ENCODE results near the gene CACNA1G. TPM values are rescaled to one million over a fixed set of nuclear protein-coding genes. Genes with fewer than 3 reads are reported as not detected.

CACNA1G gene
- total RNA-seq, 2 donors from 2014 or later = 0.84 to 1.1 TPM

DNA sequence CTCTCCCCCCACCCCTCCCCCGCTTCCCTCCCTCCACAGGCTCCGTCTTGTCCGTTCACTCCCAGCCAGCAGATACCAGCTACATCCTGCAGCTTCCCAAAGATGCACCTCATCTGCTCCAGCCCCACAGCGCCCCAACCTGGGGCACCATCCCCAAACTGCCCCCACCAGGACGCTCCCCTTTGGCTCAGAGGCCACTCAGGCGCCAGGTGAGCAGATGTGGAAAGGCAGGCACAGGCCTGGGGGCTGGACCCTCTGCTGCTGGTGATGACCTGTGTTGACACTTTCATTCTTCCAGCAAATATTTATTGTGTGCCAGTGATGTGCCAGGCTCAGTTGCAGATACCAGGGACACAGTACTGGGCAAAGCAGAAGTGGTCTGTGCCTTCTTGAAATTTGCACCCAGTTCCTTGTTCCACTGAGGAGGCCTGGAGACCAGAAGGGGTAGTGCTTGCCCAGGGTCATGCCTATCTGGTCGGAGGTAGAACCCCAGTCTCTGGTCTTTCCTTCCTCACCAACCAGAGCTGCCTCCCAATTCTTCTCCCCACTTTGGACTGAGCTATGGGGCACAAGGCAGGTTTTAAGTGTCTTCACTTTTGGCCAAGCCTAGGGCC is 63.9 kb downstream of the CACNA1G start:
- no peaks in the 10 kb centered on the region for H3K36me3 ChIP-seq (ENCODE audit: control insufficient read depth, insufficient read depth, low read length)
- Mint-ChIP-seq H3K4me3 (no peak overlapping the region), H3K4me1 (peaks cover 36% of the 10 kb centered on the region), H3K36me3 (ENCODE audit: low read depth) (no peaks in the 10 kb centered on the region), H3K9me3 (no peaks in the 10 kb centered on the region), H3K27me3 (ENCODE audit: insufficient read depth) (no peaks in the 10 kb centered on the region), H3K27ac (no peak overlapping the region)
- no peak overlapping the region for H3K9ac ChIP-seq (ENCODE audit: extremely low read depth, low read length, poor library complexity, severe bottlenecking)
- TF ChIP-seq, protein P1, sequence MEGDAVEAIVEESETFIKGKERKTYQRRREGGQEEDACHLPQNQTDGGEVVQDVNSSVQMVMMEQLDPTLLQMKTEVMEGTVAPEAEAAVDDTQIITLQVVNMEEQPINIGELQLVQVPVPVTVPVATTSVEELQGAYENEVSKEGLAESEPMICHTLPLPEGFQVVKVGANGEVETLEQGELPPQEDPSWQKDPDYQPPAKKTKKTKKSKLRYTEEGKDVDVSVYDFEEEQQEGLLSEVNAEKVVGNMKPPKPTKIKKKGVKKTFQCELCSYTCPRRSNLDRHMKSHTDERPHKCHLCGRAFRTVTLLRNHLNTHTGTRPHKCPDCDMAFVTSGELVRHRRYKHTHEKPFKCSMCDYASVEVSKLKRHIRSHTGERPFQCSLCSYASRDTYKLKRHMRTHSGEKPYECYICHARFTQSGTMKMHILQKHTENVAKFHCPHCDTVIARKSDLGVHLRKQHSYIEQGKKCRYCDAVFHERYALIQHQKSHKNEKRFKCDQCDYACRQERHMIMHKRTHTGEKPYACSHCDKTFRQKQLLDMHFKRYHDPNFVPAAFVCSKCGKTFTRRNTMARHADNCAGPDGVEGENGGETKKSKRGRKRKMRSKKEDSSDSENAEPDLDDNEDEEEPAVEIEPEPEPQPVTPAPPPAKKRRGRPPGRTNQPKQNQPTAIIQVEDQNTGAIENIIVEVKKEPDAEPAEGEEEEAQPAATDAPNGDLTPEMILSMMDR (conservative IDR thresholded peaks at IDR 0.05) = no peak
- no peaks in the 10 kb centered on the region for H3K27me3 ChIP-seq (ENCODE audit: control insufficient read depth, insufficient read depth, low read length, poor library complexity, severe bottlenecking)
- no peak for DNase-seq
- H3K4me3 ChIP-seq (ENCODE audit: low read length) = no peak overlapping the region
- WGBS, 2 experiments (ENCODE audit: insufficient coverage in 1 of 2, insufficient read length in 1 of 2) = 86 to 100% methylated on average over 2 to 6 of the region's 7 CpGs
- peaks cover 6% of the 10 kb centered on the region for H3K4me1 ChIP-seq (ENCODE audit: control insufficient read depth, insufficient read depth, low read length)
- no peak overlapping the region for H3K27ac ChIP-seq (ENCODE audit: low read depth, low read length)
- H3K9me3 ChIP-seq (ENCODE audit: control insufficient read depth, low read length) = no peaks in the 10 kb centered on the region

DNA sequence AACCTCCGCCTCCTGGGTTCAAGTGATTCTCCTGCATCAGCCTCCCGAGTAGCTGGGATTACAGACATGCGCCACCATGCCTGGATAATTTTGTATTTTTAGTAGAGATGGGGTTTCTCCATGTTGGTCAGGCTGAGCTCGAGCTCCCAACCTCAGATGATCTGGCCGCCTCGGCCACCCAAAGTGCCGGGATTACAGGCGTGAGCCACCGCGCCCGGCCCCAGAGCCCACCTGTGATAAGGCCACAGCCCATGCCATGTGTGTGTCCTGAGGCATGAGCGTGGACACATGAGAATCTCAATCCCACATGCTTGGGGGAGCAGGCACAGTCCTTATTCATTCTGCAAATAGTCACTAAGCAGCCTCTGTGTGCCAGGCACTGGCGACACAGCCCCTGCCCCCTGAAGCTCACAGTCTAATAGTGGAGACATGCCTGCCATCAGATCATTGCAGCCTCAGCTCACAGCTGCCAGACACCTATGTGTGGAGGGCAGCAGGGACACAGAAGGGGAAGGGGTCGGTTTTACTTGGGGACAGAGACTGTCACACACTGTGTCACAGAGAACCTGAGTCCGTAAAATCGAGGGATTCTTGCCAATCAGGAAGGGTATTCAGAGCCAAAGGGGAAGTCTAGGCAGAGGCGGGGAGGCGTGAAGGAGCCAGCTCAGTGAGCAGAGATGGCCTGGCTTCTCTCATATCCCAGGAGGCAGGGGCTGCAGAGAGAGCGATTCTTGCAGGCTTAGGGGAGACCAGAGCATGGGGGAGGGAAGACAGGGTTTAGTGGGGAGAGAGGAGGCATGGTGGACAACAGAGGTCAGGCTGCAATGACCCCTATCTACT is 64.7 kb downstream of the CACNA1G start:
- WGBS, 2 experiments (ENCODE audit: insufficient coverage in 1 of 2, insufficient read length in 1 of 2) = 90 to 91% methylated on average over 15 to 19 of the region's 19 CpGs
- Histone ChIP-seq H3K9ac (ENCODE audit: extremely low read depth, low read length, poor library complexity, severe bottlenecking) (no peak overlapping the region), H3K9me3 (ENCODE audit: control insufficient read depth, low read length) (no peaks in the 10 kb centered on the region), H3K4me3 (ENCODE audit: low read length) (no peak overlapping the region), H3K36me3 (ENCODE audit: control insufficient read depth, insufficient read depth, low read length) (no peaks in the 10 kb centered on the region), H3K27me3 (ENCODE audit: control insufficient read depth, insufficient read depth, low read length, poor library complexity, severe bottlenecking) (no peaks in the 10 kb centered on the region), H3K4me1 (ENCODE audit: control insufficient read depth, insufficient read depth, low read length) (peaks cover 6% of the 10 kb centered on the region), H3K27ac (ENCODE audit: low read depth, low read length) (no peak overlapping the region)
- no peaks in the 10 kb centered on the region for H3K27me3 Mint-ChIP-seq (ENCODE audit: insufficient read depth)
- H3K4me3 Mint-ChIP-seq = no peak overlapping the region
- no peak for DNase-seq
- TF ChIP-seq, protein P1 (conservative IDR thresholded peaks at IDR 0.05) = no peak
- peaks cover 31% of the 10 kb centered on the region for H3K4me1 Mint-ChIP-seq
- no peaks in the 10 kb centered on the region for H3K9me3 Mint-ChIP-seq
- H3K27ac Mint-ChIP-seq = no peak overlapping the region
- no peaks in the 10 kb centered on the region for H3K36me3 Mint-ChIP-seq (ENCODE audit: low read depth)

DNA sequence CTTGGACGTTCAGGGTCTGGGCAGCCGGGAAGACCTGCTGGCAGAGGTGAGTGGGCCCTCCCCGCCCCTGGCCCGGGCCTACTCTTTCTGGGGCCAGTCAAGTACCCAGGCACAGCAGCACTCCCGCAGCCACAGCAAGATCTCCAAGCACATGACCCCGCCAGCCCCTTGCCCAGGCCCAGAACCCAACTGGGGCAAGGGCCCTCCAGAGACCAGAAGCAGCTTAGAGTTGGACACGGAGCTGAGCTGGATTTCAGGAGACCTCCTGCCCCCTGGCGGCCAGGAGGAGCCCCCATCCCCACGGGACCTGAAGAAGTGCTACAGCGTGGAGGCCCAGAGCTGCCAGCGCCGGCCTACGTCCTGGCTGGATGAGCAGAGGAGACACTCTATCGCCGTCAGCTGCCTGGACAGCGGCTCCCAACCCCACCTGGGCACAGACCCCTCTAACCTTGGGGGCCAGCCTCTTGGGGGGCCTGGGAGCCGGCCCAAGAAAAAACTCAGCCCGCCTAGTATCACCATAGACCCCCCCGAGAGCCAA is 65.6 kb downstream of the CACNA1G start:
- TF ChIP-seq, protein P1 (conservative IDR thresholded peaks at IDR 0.05) = peak; percentile 97
- Histone ChIP-seq H3K9ac (ENCODE audit: extremely low read depth, low read length, poor library complexity, severe bottlenecking) (no peak overlapping the region), H3K4me1 (ENCODE audit: control insufficient read depth, insufficient read depth, low read length) (peaks cover 6% of the 10 kb centered on the region), H3K27me3 (ENCODE audit: control insufficient read depth, insufficient read depth, low read length, poor library complexity, severe bottlenecking) (no peaks in the 10 kb centered on the region), H3K27ac (ENCODE audit: low read depth, low read length) (no peak overlapping the region), H3K9me3 (ENCODE audit: control insufficient read depth, low read length) (no peaks in the 10 kb centered on the region), H3K4me3 (ENCODE audit: low read length) (no peak overlapping the region), H3K36me3 (ENCODE audit: control insufficient read depth, insufficient read depth, low read length) (no peaks in the 10 kb centered on the region)
- H3K36me3 Mint-ChIP-seq (ENCODE audit: low read depth) = no peaks in the 10 kb centered on the region
- no peaks in the 10 kb centered on the region for H3K9me3 Mint-ChIP-seq
- H3K4me1 Mint-ChIP-seq = peaks cover 30% of the 10 kb centered on the region
- H3K27me3 Mint-ChIP-seq (ENCODE audit: insufficient read depth) = peaks cover 2% of the 10 kb centered on the region
- peak; percentile 98 for DNase-seq
- H3K27ac Mint-ChIP-seq = no peak overlapping the region
- no peak overlapping the region for H3K4me3 Mint-ChIP-seq
- WGBS, 2 experiments (ENCODE audit: insufficient coverage in 1 of 2, insufficient read length in 1 of 2) = 17 to 45% methylated on average over 5 to 19 of the region's 19 CpGs

All from endodermal cell (in vitro differentiated cells).